OCI-LY3 (cell line): Measurements from ENCODE around the gene GPR62.

Experiments
- H2AFZ ChIP-seq: fragments of 200-600, 300-600 bp; shearing (Covaris generic); 2 replicates; pipeline ENCODE4 v1.6.0; 2014; ENCODE audit warnings: antibody characterized with exemption, low read depth, low read length
- H3K27ac ChIP-seq: fragments of 200-600, 300-600 bp; sonication (generic); 2 replicates; pipeline ENCODE4 v1.5.1; 2014; ENCODE audit warnings: mild to moderate bottlenecking, low read length, moderate library complexity, mixed read lengths
- H3K27me3 ChIP-seq: fragments of 200-600, 300-600 bp; sonication (generic); 2 replicates; pipeline ENCODE4 v1.6.1; 2014; ENCODE audit warnings: low read depth, low read length, mixed read lengths
- H3K36me3 ChIP-seq: fragments of 200-600, 300-600 bp; sonication (generic); replicated peaks from 2 replicates; pipeline ENCODE3; 2014; ENCODE audit warnings: low read depth, low read length, mixed read lengths
- H3K4me1 ChIP-seq: fragments of 300-600, 200-600 bp; sonication (generic); 2 replicates; pipeline ENCODE4 v1.6.1; 2014; ENCODE audit warnings: low read length, mixed read lengths
- H3K4me2 ChIP-seq: fragments of 200-600, 300-600 bp; sonication (generic); 2 replicates; pipeline ENCODE4 v1.6.1; 2014; ENCODE audit warnings: low read length, mixed read lengths
- H3K4me3 ChIP-seq: fragments of 300-600, 200-600 bp; sonication (generic); 2 replicates; pipeline ENCODE4 v1.5.1; 2014; ENCODE audit warnings: antibody characterized with exemption, mild to moderate bottlenecking, low read length, moderate library complexity
- H3K79me2 ChIP-seq: fragments of 300-600, 200-600 bp; shearing (Covaris generic); 2 replicates; pipeline ENCODE4 v1.6.1; 2014; ENCODE audit warnings: mild to moderate bottlenecking, low read length, mixed read lengths
- H3K9ac ChIP-seq: fragments of 300-600, 200-600 bp; shearing (Covaris generic); 2 replicates; pipeline ENCODE4 v1.6.0; 2014; ENCODE audit warnings: mild to moderate bottlenecking, low read length, moderate library complexity
- H3K9me3 ChIP-seq: fragments of 200-600, 300-600 bp; shearing (Covaris generic); 2 replicates; pipeline ENCODE4 v1.6.1; 2014; ENCODE audit warnings: low read length, mixed read lengths; ENCODE audit not compliant: insufficient read depth
- H4K20me1 ChIP-seq: fragments of 200-600, 300-600 bp; sonication (generic); 2 replicates; pipeline ENCODE4 v1.6.1; 2016; ENCODE audit warnings: low read length, mixed read lengths; ENCODE audit not compliant: insufficient read depth
- EZH2phosphoT487 ChIP-seq: fragments of 200-600 bp; shearing (Covaris generic); IDR thresholded peaks from 2 replicates; pipeline ENCODE4 v1.6.1; 2018; ENCODE audit warnings: antibody characterized with exemption, mixed run types, low read depth
- TF ChIP-seq, protein P1 (sequence below): fragments of 200-600, 300-600 bp; sonication (generic); IDR thresholded peaks from 2 replicates; pipeline ENCODE4 v1.5.1; 2014; ENCODE audit warnings: antibody characterized with exemption, low read length, low read depth

GPR62 gene

DNA sequence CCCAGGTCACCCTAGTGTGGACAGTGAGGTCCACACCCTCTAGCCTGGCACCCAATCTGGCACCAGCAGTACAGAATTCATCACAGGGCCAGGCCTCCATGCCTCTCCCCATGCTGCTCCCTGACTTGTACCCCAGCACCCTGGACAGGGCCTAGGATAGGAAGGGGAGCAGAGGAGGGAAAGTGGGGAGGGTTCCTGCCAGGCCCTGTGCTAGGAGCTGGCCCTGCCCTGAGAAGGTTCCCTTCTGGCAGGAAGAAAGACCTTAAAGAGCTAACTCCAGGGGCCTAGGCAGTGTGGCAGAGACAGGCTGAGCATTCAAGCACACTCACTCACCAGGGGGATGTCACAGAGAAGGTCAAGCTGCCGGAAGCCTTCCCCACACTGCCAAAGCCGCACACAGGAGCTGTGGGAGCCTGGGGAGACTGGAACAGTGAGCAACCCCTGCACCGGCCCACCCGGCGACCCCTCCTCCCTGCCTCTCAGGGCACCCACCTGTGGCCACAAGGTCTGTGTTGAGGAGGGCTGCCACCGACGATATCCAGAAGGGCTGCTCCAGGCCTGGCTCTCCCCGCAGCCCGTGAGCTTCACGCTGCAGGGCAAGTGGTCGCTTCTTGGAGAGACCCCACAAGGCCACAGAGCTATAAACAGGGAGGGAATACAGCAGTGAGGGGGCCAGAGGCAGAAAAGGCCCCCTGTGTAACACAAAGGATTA is 20.9 kb upstream of the GPR62 start:
- H2AFZ ChIP-seq: no peak overlapping the region
- no peak overlapping the region for H3K4me3 ChIP-seq
- H3K27me3 ChIP-seq: no peaks in the 10 kb centered on the region
- no peaks in the 10 kb centered on the region; the same call in 1 of the 2 replicates for H4K20me1 ChIP-seq
- no peak overlapping the region for H3K9ac ChIP-seq
- H3K9me3 ChIP-seq: no peaks in the 10 kb centered on the region
- H3K27ac ChIP-seq: no peak overlapping the region
- peaks cover 3% of the 10 kb centered on the region for H3K4me1 ChIP-seq
- peaks cover 59% of the 10 kb centered on the region for H3K36me3 ChIP-seq
- peaks cover 14% of the 10 kb centered on the region for H3K79me2 ChIP-seq
- H3K4me2 ChIP-seq: no peak overlapping the region
- TF ChIP-seq EZH2phosphoT487: no peak
- TF ChIP-seq, protein P1, sequence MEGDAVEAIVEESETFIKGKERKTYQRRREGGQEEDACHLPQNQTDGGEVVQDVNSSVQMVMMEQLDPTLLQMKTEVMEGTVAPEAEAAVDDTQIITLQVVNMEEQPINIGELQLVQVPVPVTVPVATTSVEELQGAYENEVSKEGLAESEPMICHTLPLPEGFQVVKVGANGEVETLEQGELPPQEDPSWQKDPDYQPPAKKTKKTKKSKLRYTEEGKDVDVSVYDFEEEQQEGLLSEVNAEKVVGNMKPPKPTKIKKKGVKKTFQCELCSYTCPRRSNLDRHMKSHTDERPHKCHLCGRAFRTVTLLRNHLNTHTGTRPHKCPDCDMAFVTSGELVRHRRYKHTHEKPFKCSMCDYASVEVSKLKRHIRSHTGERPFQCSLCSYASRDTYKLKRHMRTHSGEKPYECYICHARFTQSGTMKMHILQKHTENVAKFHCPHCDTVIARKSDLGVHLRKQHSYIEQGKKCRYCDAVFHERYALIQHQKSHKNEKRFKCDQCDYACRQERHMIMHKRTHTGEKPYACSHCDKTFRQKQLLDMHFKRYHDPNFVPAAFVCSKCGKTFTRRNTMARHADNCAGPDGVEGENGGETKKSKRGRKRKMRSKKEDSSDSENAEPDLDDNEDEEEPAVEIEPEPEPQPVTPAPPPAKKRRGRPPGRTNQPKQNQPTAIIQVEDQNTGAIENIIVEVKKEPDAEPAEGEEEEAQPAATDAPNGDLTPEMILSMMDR: no peak

GRCh38 chr3:51934991-51935885 is 19.9 kb upstream of the GPR62 start:
- Histone ChIP-seq H3K27me3 (no peaks in the 10 kb centered on the region), H3K36me3 (peaks cover 60% of the 10 kb centered on the region), H3K9ac (no peak overlapping the region), H4K20me1 (no peaks in the 10 kb centered on the region; the same call in 1 of the 2 replicates), H3K4me1 (peaks cover 12% of the 10 kb centered on the region), H3K27ac (no peak overlapping the region), H3K4me3 (no peak overlapping the region), H3K4me2 (no peak overlapping the region), H2AFZ (no peak overlapping the region), H3K79me2 (peaks cover 24% of the 10 kb centered on the region), H3K9me3 (no peaks in the 10 kb centered on the region)
- no peak for TF ChIP-seq EZH2phosphoT487
- TF ChIP-seq, protein P1: no peak

GRCh38 chr3:51935886-51936755 is 19.1 kb upstream of the GPR62 start:
- peaks cover 59% of the 10 kb centered on the region for H3K36me3 ChIP-seq
- H3K27me3 ChIP-seq: no peaks in the 10 kb centered on the region
- H3K4me3 ChIP-seq: no peak overlapping the region
- H3K9ac ChIP-seq: no peak overlapping the region
- H2AFZ ChIP-seq: no peak overlapping the region
- peaks cover 19% of the 10 kb centered on the region for H3K4me1 ChIP-seq
- TF ChIP-seq, protein P1: no peak
- no peak for TF ChIP-seq EZH2phosphoT487
- peaks cover 3% of the 10 kb centered on the region; the same call in 1 of the 2 replicates for H4K20me1 ChIP-seq
- H3K4me2 ChIP-seq: no peak overlapping the region
- H3K9me3 ChIP-seq: no peaks in the 10 kb centered on the region
- peaks cover 33% of the 10 kb centered on the region for H3K79me2 ChIP-seq
- H3K27ac ChIP-seq: no peak overlapping the region
